Esophagus squamous epithelium (tissue), 4 donors: ENCODE results near the gene RIMOC1.

ENCODE experiments used
- POLR2A ChIP-seq, 4 donors: fragments of 450-650 bp; IDR thresholded peaks; one replicate each; pipeline ENCODE4 v1.6.1; 2017; ENCODE audit warnings: antibody characterized with exemption in 4 of 4, mild to moderate bottlenecking in 4 of 4, moderate library complexity in 3 of 4
- TF ChIP-seq, protein P1 (sequence below), 6 experiments: fragments of 450-650 bp in 4 of 6; fragments of 200-600 bp in 2 of 6; sonication (generic) in 2 of 6; IDR thresholded peaks; one replicate each; pipeline ENCODE4 v1.5.1; 2016 to 2019; ENCODE audit warnings: antibody characterized with exemption in 6 of 6, mild to moderate bottlenecking in 4 of 6, moderate library complexity in 4 of 6

DNA sequence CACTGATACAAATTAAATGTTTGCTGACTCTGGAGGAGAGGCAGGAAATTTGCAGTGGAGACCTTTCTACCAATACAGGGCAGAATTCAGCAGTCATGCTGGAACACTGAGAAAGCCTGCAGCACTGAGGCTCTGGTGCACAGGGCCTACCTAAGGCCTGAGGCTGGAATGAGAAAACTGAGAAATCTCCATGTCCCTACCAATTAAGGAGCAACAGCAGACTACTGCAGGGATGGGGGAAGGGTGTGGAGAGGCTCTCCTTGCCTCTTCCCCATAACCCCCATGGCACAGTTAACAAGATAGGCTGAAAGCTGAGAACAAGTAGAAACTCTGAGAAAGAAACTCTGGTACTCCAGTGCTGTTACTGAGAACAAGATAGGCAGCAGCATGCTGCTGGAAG, 31.4 kb downstream of the RIMOC1 start:
- TF ChIP-seq, protein P1, sequence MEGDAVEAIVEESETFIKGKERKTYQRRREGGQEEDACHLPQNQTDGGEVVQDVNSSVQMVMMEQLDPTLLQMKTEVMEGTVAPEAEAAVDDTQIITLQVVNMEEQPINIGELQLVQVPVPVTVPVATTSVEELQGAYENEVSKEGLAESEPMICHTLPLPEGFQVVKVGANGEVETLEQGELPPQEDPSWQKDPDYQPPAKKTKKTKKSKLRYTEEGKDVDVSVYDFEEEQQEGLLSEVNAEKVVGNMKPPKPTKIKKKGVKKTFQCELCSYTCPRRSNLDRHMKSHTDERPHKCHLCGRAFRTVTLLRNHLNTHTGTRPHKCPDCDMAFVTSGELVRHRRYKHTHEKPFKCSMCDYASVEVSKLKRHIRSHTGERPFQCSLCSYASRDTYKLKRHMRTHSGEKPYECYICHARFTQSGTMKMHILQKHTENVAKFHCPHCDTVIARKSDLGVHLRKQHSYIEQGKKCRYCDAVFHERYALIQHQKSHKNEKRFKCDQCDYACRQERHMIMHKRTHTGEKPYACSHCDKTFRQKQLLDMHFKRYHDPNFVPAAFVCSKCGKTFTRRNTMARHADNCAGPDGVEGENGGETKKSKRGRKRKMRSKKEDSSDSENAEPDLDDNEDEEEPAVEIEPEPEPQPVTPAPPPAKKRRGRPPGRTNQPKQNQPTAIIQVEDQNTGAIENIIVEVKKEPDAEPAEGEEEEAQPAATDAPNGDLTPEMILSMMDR (IDR thresholded peaks at IDR 0.05): no peak
- no peak for TF ChIP-seq POLR2A (IDR thresholded peaks at IDR 0.05)
